ENCODE data around the gene CBY1. TPM values are rescaled to one million over a fixed set of nuclear protein-coding genes. Genes with fewer than 3 reads are reported as not detected.
A peak's percentile ranks its signal among the peaks of the same experiment; 100 is the strongest.
"Not testable (repeated sequence)": the region's sequence is repeated elsewhere in the genome, so short reads cannot be mapped to it uniquely, and the experiment has no call there.

Gene CBY1
- polyA plus RNA-seq, 3 donors, result 56.5 to 62.1 (median 58.4) TPM

GRCh38 chr22:38631724-38632123, 24.7 kb upstream of the CBY1 start:
- no peak for DNase-seq (ENCODE audit: extremely low read depth in 1 of 11, low read depth in 9 of 11, low spot score in 4 of 11)

DNA sequence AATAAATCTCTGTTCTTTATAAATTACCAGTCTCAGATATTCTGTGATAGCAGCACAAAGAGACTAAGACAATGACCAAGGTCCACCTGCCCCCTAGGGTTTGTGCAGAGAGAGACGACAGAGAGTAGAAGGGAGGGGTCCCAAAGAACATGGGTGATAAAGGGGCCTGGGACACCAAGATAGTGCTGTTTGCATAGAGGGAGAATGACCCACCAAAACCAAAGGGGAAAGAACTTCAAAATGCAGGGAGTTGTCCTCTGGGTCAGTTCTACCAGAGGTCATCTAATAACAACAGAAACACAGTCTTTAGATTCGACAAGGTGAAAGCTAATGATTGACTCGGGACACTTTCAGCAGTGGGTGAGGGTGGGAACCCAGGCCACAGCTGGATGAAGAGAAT, 23.9 kb upstream of the CBY1 start:
- no peak for DNase-seq (ENCODE audit: extremely low read depth in 1 of 11, low read depth in 9 of 11, low spot score in 4 of 11)

DNA sequence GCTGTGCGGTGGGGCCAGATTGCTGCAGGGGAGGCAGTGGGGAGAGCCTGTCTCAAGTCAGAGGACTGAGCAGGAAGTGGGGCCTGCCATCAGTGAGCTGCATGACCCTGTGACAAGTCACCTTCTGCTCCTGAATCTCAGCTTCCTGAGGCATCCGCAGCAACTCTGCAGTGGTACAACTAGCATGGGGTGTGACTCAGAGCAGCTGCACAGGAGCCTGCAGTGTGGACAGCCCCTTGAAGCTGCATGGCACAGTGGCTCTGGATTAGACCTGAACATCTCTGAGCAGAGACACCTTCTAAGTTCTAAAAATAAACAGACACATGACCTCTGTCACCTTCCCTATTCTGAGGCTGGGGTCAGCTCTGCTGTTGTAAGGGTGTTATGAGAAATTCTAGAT, 18.2 kb upstream of the CBY1 start:
- no peak for DNase-seq (ENCODE audit: extremely low read depth in 1 of 11, low read depth in 9 of 11, low spot score in 4 of 11)

- DNase-seq (ENCODE audit: extremely low read depth in 1 of 11, low read depth in 9 of 11, low spot score in 4 of 11), result no peak
Observed at GRCh38 chr22:38638728-38639127, 17.7 kb upstream of the CBY1 start.

- no peak for DNase-seq (ENCODE audit: extremely low read depth in 1 of 11, low read depth in 9 of 11, low spot score in 4 of 11)
Observed at GRCh38 chr22:38641476-38642040, 14.9 kb upstream of the CBY1 start.

GRCh38 chr22:38644245-38644644, 12.2 kb upstream of the CBY1 start:
- not testable (repeated sequence) for DNase-seq (ENCODE audit: extremely low read depth in 1 of 11, low read depth in 9 of 11, low spot score in 4 of 11)

GRCh38 chr22:38645430-38645829, 11.0 kb upstream of the CBY1 start:
- no peak for DNase-seq (ENCODE audit: extremely low read depth in 1 of 11, low read depth in 9 of 11, low spot score in 4 of 11)

- no peak for DNase-seq (ENCODE audit: extremely low read depth in 1 of 11, low read depth in 9 of 11, low spot score in 4 of 11)
Observed at GRCh38 chr22:38649841-38650522, 6.5 kb upstream of the CBY1 start.

GRCh38 chr22:38652859-38653258, 3.6 kb upstream of the CBY1 start:
- DNase-seq (ENCODE audit: extremely low read depth in 1 of 11, low read depth in 9 of 11, low spot score in 4 of 11), result no peak

DNA sequence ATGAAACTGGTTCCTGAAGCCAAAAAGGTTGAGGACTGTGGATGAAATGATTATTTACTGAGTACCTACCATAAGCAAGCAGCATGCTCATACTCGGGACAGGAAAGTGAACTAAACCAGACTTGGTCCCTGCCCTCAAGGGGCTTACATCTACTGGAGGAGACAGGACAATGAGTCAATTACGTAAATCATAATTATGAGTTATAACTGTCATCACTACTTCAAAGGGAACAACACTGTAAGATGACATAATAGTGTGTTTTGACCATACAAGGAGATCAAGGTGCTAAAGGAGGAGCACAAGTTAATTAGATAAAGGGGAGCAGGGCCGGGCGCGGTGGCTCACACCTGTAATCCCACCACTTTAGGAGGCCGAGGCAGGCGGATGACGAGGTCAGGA, 2.7 kb upstream of the CBY1 start:
- DNase-seq (ENCODE audit: extremely low read depth in 1 of 11, low read depth in 9 of 11, low spot score in 4 of 11), result no peak

- DNase-seq (ENCODE audit: extremely low read depth in 1 of 11, low read depth in 9 of 11, low spot score in 4 of 11), result peak in 6 of 11 donors; percentile 6 to 31 (median 18)
Observed at GRCh38 chr22:38655519-38656255, 751 bp upstream of the CBY1 start.

GRCh38 chr22:38657045-38657909, 839 bp downstream of the CBY1 start:
- DNase-seq (ENCODE audit: extremely low read depth in 1 of 11, low read depth in 9 of 11, low spot score in 4 of 11), result peak in 6 of 11 donors; percentile 3 to 18 (median 6)

DNA sequence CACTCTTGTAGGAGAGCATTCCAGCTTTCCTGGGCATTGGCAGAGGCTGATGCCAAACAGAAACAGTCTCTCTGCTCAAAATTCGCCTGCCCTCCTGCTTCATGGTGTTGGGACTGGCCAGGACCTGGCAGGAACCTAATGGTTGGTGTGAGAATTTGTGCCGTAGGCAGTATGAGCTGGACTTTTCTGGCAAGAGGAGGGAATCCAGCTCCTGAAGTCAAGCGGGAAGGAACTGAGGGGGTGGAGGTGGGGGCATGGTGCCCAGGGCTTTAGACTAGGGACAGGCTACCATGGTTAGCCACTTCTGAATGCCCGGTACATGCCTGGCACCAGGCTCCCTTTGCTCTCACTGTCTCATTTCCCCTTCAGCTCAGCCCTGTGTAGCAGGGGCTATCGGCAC, 18.4 kb downstream of the CBY1 start:
- DNase-seq (ENCODE audit: extremely low read depth in 1 of 11, low read depth in 9 of 11, low spot score in 4 of 11), result no peak

- DNase-seq (ENCODE audit: extremely low read depth in 1 of 11, low read depth in 9 of 11, low spot score in 4 of 11), result no peak
Observed at GRCh38 chr22:38675833-38676232, 19.4 kb downstream of the CBY1 start.

DNA sequence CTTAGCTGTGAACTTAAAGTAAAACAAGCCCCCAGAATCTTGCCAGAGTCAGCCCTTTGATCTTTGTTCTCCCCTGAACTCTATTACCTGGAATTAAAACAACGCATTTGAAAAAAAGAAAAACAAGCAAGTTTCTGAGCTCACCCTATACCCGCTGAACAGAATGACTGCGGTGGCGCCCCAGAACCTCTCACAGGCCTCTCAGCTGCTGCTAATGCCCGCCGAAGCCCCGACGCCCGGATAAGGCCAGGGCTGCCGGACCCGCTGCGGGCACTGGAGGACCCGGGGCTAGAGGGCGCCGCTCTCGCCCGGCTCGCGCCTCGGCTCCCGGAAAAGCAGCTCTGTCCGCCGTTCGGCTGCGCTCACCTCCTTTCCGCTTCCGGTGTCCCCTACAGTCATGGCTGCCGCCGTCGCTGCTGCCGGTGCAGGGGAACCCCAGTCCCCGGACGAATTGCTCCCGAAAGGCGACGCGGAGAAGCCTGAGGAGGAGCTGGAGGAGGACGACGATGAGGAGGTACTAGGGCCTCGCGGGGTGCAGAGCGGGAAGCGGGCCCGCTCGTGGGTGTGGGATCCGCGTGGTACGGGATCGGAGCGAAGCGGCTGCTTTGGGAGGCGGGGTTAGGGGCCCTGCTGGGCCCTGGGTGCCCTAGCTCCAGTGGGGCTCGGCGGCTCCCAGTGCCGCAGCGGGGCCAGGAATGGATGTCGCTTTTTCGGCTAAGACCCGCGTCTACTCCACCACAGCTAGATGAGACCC, 25.3 kb downstream of the CBY1 start, which contains the start of gene TOMM22:
Gene TOMM22, plus strand, starts transcription at position 376 of the 754 bp plus-strand sequence. Its CDS starts 22 bp downstream, at position 398.
- peak in 9 of 11 donors; percentile 55 to 87 (median 83) for DNase-seq (ENCODE audit: extremely low read depth in 1 of 11, low read depth in 9 of 11, low spot score in 4 of 11)

DNA sequence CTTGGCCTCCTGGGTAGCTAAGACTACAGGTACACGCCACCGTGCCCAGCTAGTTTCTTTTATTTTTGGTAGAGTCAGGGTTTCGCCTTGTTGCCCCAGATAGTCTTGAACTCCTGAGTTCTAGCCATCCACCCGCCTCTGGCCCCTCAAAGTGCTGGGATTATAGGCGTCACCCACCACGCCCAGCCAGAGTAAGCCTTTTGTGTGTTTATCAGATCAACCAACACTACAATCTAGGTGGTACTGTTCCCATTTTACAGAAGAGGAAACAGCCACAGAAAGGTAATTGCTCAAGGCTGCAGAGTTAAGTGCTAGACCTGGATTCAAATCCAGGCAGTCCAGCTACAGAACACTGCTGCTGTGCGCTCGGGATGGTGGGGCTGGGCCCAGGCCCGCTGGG, 28.5 kb downstream of the CBY1 start:
- no peak for DNase-seq (ENCODE audit: extremely low read depth in 1 of 11, low read depth in 9 of 11, low spot score in 4 of 11)

GRCh38 chr22:38685761-38686160, 29.3 kb downstream of the CBY1 start:
- DNase-seq (ENCODE audit: extremely low read depth in 1 of 11, low read depth in 9 of 11, low spot score in 4 of 11), result no peak

- DNase-seq (ENCODE audit: extremely low read depth in 1 of 11, low read depth in 9 of 11, low spot score in 4 of 11), result no peak
Observed at GRCh38 chr22:38689651-38690050, 33.2 kb downstream of the CBY1 start.

- DNase-seq (ENCODE audit: extremely low read depth in 1 of 11, low read depth in 9 of 11, low spot score in 4 of 11), result no peak
Observed at GRCh38 chr22:38694049-38694448, 37.6 kb downstream of the CBY1 start.
